NCI-H69 (cell line): ENCODE data around the gene BAG3.

Source experiments
- DNase-seq: peaks from one replicate; lab custom pipeline; 2025; lab: John Stamatoyannopoulos, UW

BAG3 gene

GRCh38 chr10:119667562-119668328, 16.6 kb downstream of the BAG3 start:
- peak; percentile 94 for DNase-seq

- DNase-seq: no peak
Observed at GRCh38 chr10:119668461-119668860, 17.3 kb downstream of the BAG3 start.

GRCh38 chr10:119669331-119669730, 18.2 kb downstream of the BAG3 start:
- no peak for DNase-seq

- DNase-seq: no peak
Observed at GRCh38 chr10:119669975-119670640, 18.9 kb downstream of the BAG3 start.

GRCh38 chr10:119670717-119671116, 19.5 kb downstream of the BAG3 start:
- no peak for DNase-seq

- no peak for DNase-seq
Observed at GRCh38 chr10:119671381-119671780, 20.2 kb downstream of the BAG3 start.

- DNase-seq: no peak
Observed at GRCh38 chr10:119672291-119672690, 21.1 kb downstream of the BAG3 start.

- no peak for DNase-seq
Observed at GRCh38 chr10:119673271-119673670, 22.1 kb downstream of the BAG3 start.

- DNase-seq: no peak
Observed at GRCh38 chr10:119675483-119676170, 24.4 kb downstream of the BAG3 start.

- no peak for DNase-seq
Observed at GRCh38 chr10:119677126-119677525, 25.9 kb downstream of the BAG3 start.

GRCh38 chr10:119677904-119678755, 26.9 kb downstream of the BAG3 start:
- DNase-seq: no peak

- no peak for DNase-seq
Observed at GRCh38 chr10:119679480-119679829, 28.3 kb downstream of the BAG3 start.

- no peak for DNase-seq
Observed at GRCh38 chr10:119680050-119680449, 28.9 kb downstream of the BAG3 start.

GRCh38 chr10:119680650-119681081, 29.5 kb downstream of the BAG3 start:
- no peak for DNase-seq

- DNase-seq: peak; percentile 79
Observed at GRCh38 chr10:119686465-119687191, 35.4 kb downstream of the BAG3 start.

GRCh38 chr10:119687192-119688032, 36.2 kb downstream of the BAG3 start:
- no peak for DNase-seq

- DNase-seq: no peak
Observed at GRCh38 chr10:119688033-119688508, 36.9 kb downstream of the BAG3 start.

- no peak for DNase-seq
Observed at GRCh38 chr10:119689016-119689580, 37.9 kb downstream of the BAG3 start.

- no peak for DNase-seq
Observed at GRCh38 chr10:119691726-119692125, 40.5 kb downstream of the BAG3 start.
